HG03108 (cell line): ENCODE measurements around the gene TNS1.

Experiments
- ATAC-seq: cut with Tn5 transposase; IDR thresholded peaks from one replicate; pipeline ENCODE4 v1.9.1; 2021; ENCODE audit warnings: moderate library complexity; ENCODE audit not compliant: unreplicated experiment

The TNS1 gene

DNA sequence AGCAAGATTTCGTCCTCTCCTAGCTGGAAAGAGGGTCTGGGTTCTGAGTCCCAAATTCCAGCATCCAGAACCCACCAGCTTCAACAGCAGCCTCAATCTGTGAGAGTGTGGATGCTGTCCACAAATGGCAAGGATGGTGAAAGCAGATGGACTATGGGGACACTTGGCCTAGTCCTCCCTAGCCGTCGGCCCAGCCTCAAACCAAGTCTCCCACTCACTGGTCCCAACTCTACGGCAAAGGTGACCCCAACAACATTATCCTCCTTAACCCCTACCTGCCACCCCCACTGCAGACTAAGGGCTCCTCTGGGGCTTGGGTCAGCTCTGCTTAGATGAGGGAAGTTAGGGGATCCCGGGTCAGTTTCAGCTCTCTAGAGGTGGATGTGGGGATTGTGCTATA is 57.3 kb downstream of the TNS1 start:
- ATAC-seq, result no peak

GRCh38 chr2:217944923-217945322 is 57.9 kb downstream of the TNS1 start:
- no peak for ATAC-seq

DNA sequence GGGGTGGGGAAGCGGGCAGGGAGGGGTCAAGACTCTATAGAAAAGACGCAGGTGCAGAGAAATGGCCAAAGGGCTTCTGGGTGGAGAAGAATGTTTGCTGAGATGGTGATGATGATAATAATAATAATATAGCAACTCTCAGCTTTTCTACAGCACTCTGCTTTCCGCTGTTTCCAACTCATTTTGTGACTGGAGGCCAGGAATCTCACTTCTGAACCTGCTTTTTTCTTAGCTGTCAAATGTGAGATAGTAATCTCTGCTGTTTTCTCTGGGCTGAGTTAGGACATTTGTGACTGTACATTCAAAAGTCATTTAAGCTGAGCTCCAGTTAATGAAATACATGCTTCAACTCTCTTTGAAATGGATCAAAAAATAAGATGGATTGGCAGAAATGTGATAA is 58.4 kb downstream of the TNS1 start:
- no peak for ATAC-seq

- no peak for ATAC-seq
Measured at GRCh38 chr2:217943446-217944321, 59.1 kb downstream of the TNS1 start.

DNA sequence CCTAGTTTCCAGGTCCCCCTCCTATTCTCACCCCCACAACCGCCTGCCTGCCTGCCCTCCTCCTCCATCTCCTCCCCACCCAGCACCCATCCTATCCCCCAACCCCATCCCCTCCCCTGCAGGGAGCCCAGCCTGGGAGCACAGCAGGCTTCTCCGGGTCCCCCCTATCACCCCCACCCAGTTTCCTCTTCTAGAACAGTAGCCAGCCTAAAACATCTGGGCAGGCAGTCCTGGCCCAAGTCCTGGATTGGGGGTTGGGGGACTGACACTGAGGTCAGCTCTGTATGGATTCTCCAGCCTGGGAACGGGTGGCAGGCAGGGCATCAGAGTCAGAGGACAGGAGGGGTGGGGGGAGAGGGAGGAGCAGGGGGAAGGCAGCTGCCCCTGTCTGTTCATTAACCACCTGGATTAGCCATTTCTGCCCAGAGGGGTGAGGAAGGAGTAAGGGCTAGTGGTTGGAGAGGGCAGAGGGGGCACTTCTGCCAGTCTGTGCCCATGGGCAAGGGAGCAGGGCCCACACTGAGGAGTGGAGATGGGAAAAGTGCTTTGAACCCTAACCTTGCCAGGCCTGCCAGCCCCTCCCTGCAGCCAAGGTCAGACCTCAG is 60.0 kb downstream of the TNS1 start:
- no peak for ATAC-seq

DNA sequence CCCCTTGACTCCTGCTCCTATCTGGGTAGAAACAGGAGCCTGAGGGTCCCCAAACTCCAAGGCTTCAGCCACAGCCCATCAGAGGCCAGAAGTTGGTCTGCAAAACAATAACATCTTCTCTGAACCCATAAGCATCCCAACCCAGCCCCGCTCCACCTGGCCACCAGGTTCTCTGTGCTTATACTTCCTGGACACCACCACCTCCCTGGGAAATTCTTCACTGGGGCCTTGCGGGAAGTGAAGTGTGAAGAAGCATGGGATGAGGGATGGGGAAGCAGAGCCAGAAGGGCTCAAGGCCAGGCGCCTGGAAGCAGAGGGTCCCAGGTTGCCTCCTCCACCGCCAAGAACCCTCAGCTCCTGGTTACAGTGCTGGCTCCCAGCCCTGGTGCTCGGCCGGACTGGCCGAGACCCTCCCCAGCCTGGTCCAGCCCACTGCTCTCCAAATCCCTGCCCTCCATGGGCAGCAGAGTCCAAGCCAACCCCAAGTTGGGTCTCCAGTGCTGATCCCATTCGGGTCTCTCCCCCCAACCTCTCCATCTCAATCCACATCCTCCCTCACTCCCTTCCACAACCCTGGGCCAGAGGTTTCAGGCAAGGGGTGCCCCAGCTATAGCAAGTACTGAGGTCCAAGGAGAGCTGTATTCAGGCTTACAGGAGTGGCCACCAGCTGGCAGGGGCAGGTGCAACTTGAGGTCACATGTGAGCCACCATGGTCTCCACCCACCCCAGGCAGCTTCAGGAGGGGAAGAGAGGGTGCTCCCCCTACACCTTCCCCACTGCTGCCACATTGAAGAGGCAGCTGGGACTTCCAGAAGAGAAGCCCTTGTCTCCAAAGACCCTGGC is 60.7 kb downstream of the TNS1 start:
- no peak for ATAC-seq

DNA sequence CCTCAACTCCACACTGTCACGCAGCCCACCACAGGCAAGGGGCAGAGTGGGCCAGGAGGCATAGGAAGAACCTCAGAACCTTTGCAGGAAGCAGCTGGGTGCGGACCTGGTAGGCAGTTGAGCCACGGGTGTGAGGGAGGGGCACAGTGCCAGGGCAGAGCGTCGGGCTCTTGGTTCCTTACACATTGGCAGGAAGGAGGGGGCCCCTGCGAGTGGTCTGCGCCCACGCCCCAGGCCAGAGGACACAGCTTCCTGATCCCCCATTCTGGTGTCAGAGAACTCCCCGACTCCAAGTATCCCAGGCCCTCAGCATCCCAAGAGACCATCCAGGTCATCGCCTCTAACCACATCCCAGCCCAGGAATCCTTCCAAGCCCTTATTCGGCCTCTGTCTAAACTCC is 61.5 kb downstream of the TNS1 start:
- ATAC-seq, result no peak

GRCh38 chr2:217940261-217941220 is 62.3 kb downstream of the TNS1 start:
- ATAC-seq, result no peak

- ATAC-seq, result no peak
Measured at GRCh38 chr2:217939629-217940245, 63.1 kb downstream of the TNS1 start.

- no peak for ATAC-seq
Measured at GRCh38 chr2:217939220-217939619, 63.6 kb downstream of the TNS1 start.

- no peak for ATAC-seq
Measured at GRCh38 chr2:217938036-217938435, 64.8 kb downstream of the TNS1 start.

DNA sequence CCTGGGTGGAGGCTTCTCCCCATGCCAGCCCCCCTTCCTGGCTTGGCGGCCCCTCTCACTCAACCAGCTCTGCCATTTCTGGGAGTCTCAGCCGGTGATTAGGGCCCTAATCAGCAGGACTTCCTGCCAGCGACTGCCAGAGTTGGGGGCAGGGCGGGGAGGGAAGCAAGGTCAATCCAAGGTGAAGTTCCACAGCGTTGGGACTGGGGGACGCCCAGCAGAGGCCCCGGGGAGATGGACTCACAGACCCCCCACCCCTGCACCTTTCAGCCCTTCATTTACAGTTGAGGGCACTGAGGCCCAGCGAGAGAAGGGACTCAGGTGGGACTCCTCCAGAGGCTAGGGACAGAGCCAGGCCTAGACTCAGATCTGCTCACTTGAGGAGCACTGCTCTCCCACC is 65.3 kb downstream of the TNS1 start:
- no peak for ATAC-seq

DNA sequence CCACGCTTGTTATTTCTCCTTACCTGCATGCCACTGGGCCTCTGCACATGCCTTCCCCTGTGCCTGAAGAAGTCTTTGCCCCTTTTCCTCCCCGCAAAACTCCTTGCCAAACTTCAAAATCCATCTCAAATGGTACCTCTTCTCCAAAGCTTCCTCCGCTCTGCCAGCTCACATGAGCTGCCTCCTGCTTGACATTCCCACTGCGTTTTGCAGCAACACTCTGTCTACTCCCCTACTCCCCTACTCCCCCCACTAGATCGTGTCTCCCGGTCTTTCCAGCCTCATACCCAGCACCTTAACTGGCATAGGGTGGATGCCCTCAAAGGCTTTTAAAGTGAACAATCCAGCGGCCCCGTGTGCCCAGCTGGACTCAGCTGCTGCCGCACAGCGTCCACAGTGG is 65.8 kb downstream of the TNS1 start:
- ATAC-seq, result no peak

DNA sequence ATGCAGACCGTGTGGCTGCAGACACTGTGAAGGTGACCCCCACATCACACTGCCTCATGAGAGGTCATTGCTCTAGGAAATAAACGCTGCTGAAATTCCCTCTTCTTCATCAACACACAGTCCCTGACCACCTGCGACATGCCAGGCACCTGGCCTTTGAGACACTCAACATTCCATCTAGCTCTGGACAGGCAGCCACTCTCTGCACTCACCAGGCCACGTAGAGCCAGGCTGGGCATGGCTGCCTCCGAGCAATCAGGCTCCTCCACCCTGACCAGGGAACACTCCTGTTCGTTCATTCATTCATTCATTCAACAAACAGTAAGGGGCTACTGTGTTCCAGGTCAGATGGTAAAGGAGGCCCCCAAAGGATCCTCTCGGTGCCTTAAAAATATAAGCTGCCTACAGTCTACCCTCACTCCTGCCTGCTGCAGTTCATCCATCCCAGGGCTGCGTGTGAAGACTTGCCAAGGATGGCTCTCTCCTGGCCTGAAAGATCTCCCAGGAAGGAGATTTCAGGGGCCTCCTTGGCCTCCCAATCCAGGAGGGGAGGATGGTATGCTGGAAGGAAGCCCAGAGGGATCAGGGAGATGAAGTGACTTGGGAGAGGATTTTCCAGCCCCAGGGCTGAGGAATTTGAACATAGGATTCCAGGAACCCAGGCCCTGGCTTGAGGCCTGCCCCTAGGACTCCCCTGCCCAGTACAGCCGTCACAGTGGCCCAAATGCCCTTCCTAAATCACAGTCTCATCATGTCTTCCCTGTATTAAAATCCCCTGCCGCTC is 66.7 kb downstream of the TNS1 start:
- no peak for ATAC-seq

DNA sequence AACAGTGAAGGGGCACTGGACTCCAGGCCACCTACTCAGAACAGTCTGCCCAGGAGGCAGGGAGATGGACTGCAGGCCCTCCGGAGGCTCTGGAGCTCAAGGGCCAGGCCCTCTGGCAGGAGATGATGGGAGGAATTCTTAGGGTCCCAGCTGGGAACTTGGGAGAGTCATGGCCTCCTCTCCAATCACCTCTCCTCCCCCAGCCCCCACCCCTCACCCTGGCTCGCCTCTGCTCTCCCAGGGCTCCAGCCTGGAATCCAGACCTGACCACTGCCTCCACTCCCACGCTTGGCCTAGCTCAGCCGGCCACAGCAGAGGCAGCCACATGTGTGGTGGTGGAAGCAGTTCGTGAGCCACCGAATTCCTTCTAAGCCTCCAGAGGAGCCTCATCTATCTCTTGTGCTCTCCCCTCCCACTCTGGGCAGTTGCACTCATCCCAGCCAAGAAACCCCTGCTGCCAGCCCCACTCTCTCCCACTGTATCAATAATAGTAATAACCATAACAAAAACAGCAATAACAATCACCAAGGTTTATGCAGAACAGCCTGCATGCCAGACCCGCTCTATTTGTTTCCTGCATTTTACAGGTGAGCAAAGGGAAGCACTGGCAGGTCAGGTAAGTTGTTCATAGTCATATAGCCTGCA is 67.4 kb downstream of the TNS1 start:
- ATAC-seq, result no peak

GRCh38 chr2:217934321-217935131 is 68.3 kb downstream of the TNS1 start:
- ATAC-seq, result no peak

DNA sequence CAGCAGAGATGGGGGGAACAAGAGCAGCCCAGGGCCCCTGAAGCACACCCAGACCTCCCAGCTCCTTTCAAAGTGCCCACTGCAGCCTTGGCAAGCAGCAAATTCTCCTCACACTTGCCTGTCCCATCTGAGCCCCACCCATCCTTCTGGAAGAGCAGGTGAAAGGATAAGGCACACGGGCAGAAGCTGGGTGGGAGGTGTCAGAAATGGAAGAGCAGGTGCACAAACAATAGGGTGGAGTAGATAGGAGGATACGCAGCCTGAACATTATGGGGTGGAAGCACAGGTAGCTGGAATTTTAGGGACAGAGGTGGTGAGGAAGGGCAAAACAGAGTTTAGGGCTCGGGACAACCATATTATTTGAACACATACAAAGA is 69.2 kb downstream of the TNS1 start:
- ATAC-seq, result no peak
